Fibroblast of the aortic adventitia (primary cell): ENCODE data around the gene LAMP2. TPM values are rescaled to one million over a fixed set of nuclear protein-coding genes. Genes with fewer than 3 reads are reported as not detected.
"Not testable (repeated sequence)": the region's sequence is repeated elsewhere in the genome, so short reads cannot be mapped to it uniquely, and the experiment has no call there.

Experiments
- DNase-seq: peaks from one replicate; pipeline ENCODE4 v3.0.0-alpha.2; 2010; ENCODE audit warnings: low read depth
- H3K4me3 ChIP-seq: 2 replicates; pipeline ENCODE4 v1.5.1; 2011; ENCODE audit warnings: low read depth, mild to moderate bottlenecking, control low read depth, low read length, moderate library complexity
- CTCF ChIP-seq: IDR thresholded peaks from 2 replicates; pipeline ENCODE4 v1.5.1; 2011; ENCODE audit warnings: mild to moderate bottlenecking, low read length, control low read depth, inconsistent platforms; ENCODE audit not compliant: insufficient read depth
- total RNA-seq: library from RNA; depleted of rRNA; stranded (reverse); fragments of >200 nt; gene quantifications from 2 replicates; pipeline ENCODE4 v1.2.3, GENCODE V29; 2012; ENCODE audit warnings: low replicate concordance

The LAMP2 gene
- total RNA-seq, 1 donor = 247 TPM

- TF ChIP-seq CTCF = no peak
- peak; percentile 44 for DNase-seq
- no peak overlapping the region for H3K4me3 ChIP-seq
Measured at GRCh38 chrX:120499301-120500072, 30.4 kb upstream of the LAMP2 start.

GRCh38 chrX:120490119-120490518 is 21.0 kb upstream of the LAMP2 start:
- not testable (repeated sequence) for H3K4me3 ChIP-seq, DNase-seq

GRCh38 chrX:120486786-120487185 is 17.7 kb upstream of the LAMP2 start:
- TF ChIP-seq CTCF = no peak
- no peak for DNase-seq
- H3K4me3 ChIP-seq = no peak overlapping the region

- peak overlapping the region; percentile 64 for H3K4me3 ChIP-seq
- TF ChIP-seq CTCF = peak; percentile 55
- DNase-seq = peak; percentile 85
Measured at GRCh38 chrX:120485638-120486520, 16.8 kb upstream of the LAMP2 start.

- no peak for DNase-seq
- peak overlapping the region; percentile 64 for H3K4me3 ChIP-seq
- no peak for TF ChIP-seq CTCF
Measured at GRCh38 chrX:120485315-120485637, 16.2 kb upstream of the LAMP2 start.

GRCh38 chrX:120477453-120477852 is 8.4 kb upstream of the LAMP2 start:
- DNase-seq = no peak
- TF ChIP-seq CTCF = no peak
- no peak overlapping the region for H3K4me3 ChIP-seq

GRCh38 chrX:120476714-120477113 is 7.6 kb upstream of the LAMP2 start:
- no peak for DNase-seq
- no peak for TF ChIP-seq CTCF
- H3K4me3 ChIP-seq = no peak overlapping the region
